Nephron (organoid): ENCODE measurements around the gene DNMBP.

Source experiments
- H3K27ac Mint-ChIP-seq, 3 experiments: 2 replicates each; pipeline ENCODE4 v1.8.0; 2020; ENCODE audit warnings: mixed read lengths in 3 of 3, mild to moderate bottlenecking in 2 of 3, moderate library complexity in 1 of 3
- H3K27me3 Mint-ChIP-seq: 2 replicates; pipeline ENCODE4 v1.8.0; 2021; ENCODE audit warnings: low read depth, mild to moderate bottlenecking, moderate library complexity, mixed read lengths
- H3K36me3 Mint-ChIP-seq: 2 replicates; pipeline ENCODE4 v1.8.0; 2020; ENCODE audit warnings: low read depth, mixed read lengths
- H3K4me1 Mint-ChIP-seq: 2 replicates; pipeline ENCODE4 v1.8.0; 2020; ENCODE audit warnings: mixed read lengths
- H3K4me3 Mint-ChIP-seq, 3 experiments: 2 replicates each; pipeline ENCODE4 v1.8.0; 2020; ENCODE audit warnings: mild to moderate bottlenecking in 3 of 3, mixed read lengths in 3 of 3, moderate library complexity in 2 of 3
- H3K9me3 Mint-ChIP-seq: 2 replicates; pipeline ENCODE4 v1.8.0; 2020; ENCODE audit warnings: mixed read lengths
- CTCF ChIP-seq, 3 experiments: fragments of 200-600 bp; sonication (generic); IDR thresholded peaks; one replicate each; pipeline ENCODE4 v1.5.0; 2021; ENCODE audit warnings: antibody characterized with exemption in 3 of 3; ENCODE audit not compliant: unreplicated experiment in 3 of 3

DNMBP gene

DNA sequence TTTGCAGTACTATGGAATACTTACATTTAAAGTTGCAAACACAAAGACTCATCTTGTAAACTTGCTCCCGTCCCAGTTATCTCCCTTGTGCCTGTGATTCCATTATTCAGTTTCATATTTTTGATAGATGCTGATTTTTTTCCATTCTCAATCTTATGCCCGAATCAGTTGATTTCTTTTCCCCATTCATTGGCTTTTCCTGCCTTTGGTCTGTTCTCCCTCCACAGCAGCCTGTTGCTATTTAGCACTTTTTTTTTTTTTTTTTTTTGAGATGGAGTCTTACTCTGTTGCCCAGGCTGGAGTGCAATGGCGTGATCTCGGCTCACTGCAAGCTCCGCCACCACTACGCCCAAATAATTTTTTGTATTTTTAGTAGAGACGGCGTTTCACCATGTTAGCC lies 149.3 kb downstream of the DNMBP start:
- Mint-ChIP-seq H3K36me3 (no peaks in the 10 kb centered on the region), H3K4me1 (no peaks in the 10 kb centered on the region), H3K9me3 (peaks cover 5% of the 10 kb centered on the region), H3K27me3 (peaks cover 15% of the 10 kb centered on the region), H3K27ac (no peak overlapping the region), H3K4me3 (no peak overlapping the region)
- TF ChIP-seq CTCF (IDR thresholded peaks at IDR 0.05; ENCODE audit: unreplicated experiment in 3 of 3) = no peak

GRCh38 chr10:99859585-99859984 lies 150.2 kb downstream of the DNMBP start:
- no peak overlapping the region for H3K4me3 Mint-ChIP-seq
- TF ChIP-seq CTCF (IDR thresholded peaks at IDR 0.05; ENCODE audit: unreplicated experiment in 3 of 3) = peak in 2 of 3 experiments; percentile 14 to 40
- H3K36me3 Mint-ChIP-seq = no peaks in the 10 kb centered on the region
- peaks cover 2% of the 10 kb centered on the region for H3K9me3 Mint-ChIP-seq
- H3K27me3 Mint-ChIP-seq = peaks cover 12% of the 10 kb centered on the region
- H3K4me1 Mint-ChIP-seq = peaks cover 3% of the 10 kb centered on the region
- no peak overlapping the region for H3K27ac Mint-ChIP-seq

DNA sequence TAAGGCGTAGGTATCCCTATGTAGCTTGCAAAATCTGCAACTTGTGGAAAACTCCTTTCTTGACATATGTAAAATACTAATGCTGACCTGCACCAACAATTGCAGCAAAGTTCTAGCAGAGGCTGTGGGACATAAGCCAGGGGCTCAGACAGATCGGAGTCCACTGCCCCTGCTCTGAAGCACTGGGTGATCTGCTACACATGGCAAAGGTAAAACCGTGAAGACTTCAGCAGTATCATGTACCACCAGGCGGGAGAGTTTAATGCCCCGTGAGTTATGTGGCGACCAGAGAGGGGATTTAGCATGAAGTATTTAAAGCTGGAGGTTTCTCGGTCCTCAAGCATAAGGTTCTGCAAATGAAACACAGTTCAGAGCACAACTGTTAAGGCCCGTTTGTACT lies 150.9 kb downstream of the DNMBP start:
- no peak for TF ChIP-seq CTCF (IDR thresholded peaks at IDR 0.05; ENCODE audit: unreplicated experiment in 3 of 3)
- peaks cover 7% of the 10 kb centered on the region for H3K27me3 Mint-ChIP-seq
- peaks cover 3% of the 10 kb centered on the region for H3K4me1 Mint-ChIP-seq
- no peak overlapping the region for H3K4me3 Mint-ChIP-seq
- peak overlapping the region in 1 of 3 experiments; percentile 44 for H3K27ac Mint-ChIP-seq
- H3K36me3 Mint-ChIP-seq = no peaks in the 10 kb centered on the region
- H3K9me3 Mint-ChIP-seq = no peaks in the 10 kb centered on the region

- no peak overlapping the region for H3K27ac Mint-ChIP-seq
- peaks cover 10% of the 10 kb centered on the region for H3K4me1 Mint-ChIP-seq
- H3K27me3 Mint-ChIP-seq = peaks cover 4% of the 10 kb centered on the region
- H3K4me3 Mint-ChIP-seq = no peak overlapping the region
- H3K9me3 Mint-ChIP-seq = no peaks in the 10 kb centered on the region
- no peaks in the 10 kb centered on the region for H3K36me3 Mint-ChIP-seq
- TF ChIP-seq CTCF (IDR thresholded peaks at IDR 0.05; ENCODE audit: unreplicated experiment in 3 of 3) = no peak
These were observed 154.2 kb downstream of the DNMBP start for GRCh38 chr10:99855479-99856071.

DNA sequence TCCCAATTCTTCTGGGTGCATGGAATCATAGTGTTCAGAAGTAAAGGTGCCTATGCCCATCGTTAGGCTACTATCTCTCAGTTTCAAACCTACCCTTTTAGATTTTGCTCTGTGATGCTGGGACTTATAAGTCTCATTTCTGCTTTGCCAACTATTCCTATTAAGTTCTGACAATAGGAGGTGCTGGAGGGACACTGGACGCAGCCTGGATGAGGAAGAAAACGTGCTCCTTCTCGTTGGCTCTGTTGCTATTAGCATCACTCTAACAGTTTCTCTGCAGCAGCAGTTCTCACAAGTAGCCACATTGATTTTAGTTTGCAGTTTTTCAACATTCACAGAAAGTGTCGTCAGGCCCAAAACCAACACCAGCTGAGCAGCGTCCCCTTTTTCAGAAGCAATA lies 154.9 kb downstream of the DNMBP start:
- Mint-ChIP-seq H3K4me3 (no peak overlapping the region), H3K27me3 (peaks cover 4% of the 10 kb centered on the region), H3K9me3 (no peaks in the 10 kb centered on the region), H3K27ac (no peak overlapping the region), H3K36me3 (no peaks in the 10 kb centered on the region), H3K4me1 (peaks cover 12% of the 10 kb centered on the region)
- peak; percentile 41 to 52 (median 41) for TF ChIP-seq CTCF (IDR thresholded peaks at IDR 0.05; ENCODE audit: unreplicated experiment in 3 of 3)

GRCh38 chr10:99853655-99854054 lies 156.1 kb downstream of the DNMBP start:
- no peaks in the 10 kb centered on the region for H3K9me3 Mint-ChIP-seq
- peaks cover 4% of the 10 kb centered on the region for H3K27me3 Mint-ChIP-seq
- H3K27ac Mint-ChIP-seq = no peak overlapping the region
- no peak for TF ChIP-seq CTCF (IDR thresholded peaks at IDR 0.05; ENCODE audit: unreplicated experiment in 3 of 3)
- no peak overlapping the region for H3K4me3 Mint-ChIP-seq
- no peaks in the 10 kb centered on the region for H3K36me3 Mint-ChIP-seq
- peaks cover 12% of the 10 kb centered on the region for H3K4me1 Mint-ChIP-seq
